NB4 (cell line): ENCODE data around the gene CDH23.

Experiments used
- CTCF ChIP-seq: IDR thresholded peaks from one replicate; pipeline ENCODE4 v1.5.1; 2012; ENCODE audit warnings: low read depth, low read length
- POLR2A ChIP-seq: IDR thresholded peaks from 2 replicates; pipeline ENCODE4 v1.6.1; 2011; ENCODE audit warnings: mild to moderate bottlenecking; ENCODE audit not compliant: insufficient read length; ENCODE audit errors: extremely low read depth

- TF ChIP-seq POLR2A (no peak), CTCF (no peak)
These were observed 236.3 kb downstream of the CDH23 start for GRCh38 chr10:71632896-71633600.
